Activated T-cell treated with anti-CD3 and anti-CD28 coated beads for 48 hours (primary cell): ENCODE results near the gene GTF2IRD1.
A peak's percentile ranks its signal among the peaks of the same experiment; 100 is the strongest.
"Not testable (repeated sequence)": the region's sequence is repeated elsewhere in the genome, so short reads cannot be mapped to it uniquely, and the experiment has no call there.

Source experiments
- DNase-seq: peaks from one replicate; pipeline ENCODE4 v3.0.0-alpha.2; 2020; ENCODE audit warnings: low read depth

Gene GTF2IRD1

GRCh38 chr7:74516214-74516613 is 62.5 kb downstream of the GTF2IRD1 start:
- DNase-seq = no peak

- no peak for DNase-seq
Measured at GRCh38 chr7:74518041-74518440, 64.3 kb downstream of the GTF2IRD1 start.

GRCh38 chr7:74518654-74519053 is 64.9 kb downstream of the GTF2IRD1 start:
- no peak for DNase-seq

- no peak for DNase-seq
Measured at GRCh38 chr7:74519395-74519794, 65.7 kb downstream of the GTF2IRD1 start.

GRCh38 chr7:74521855-74522254 is 68.1 kb downstream of the GTF2IRD1 start:
- no peak for DNase-seq

- no peak for DNase-seq
Measured at GRCh38 chr7:74522281-74522905, 68.7 kb downstream of the GTF2IRD1 start.

- DNase-seq = no peak
Measured at GRCh38 chr7:74523015-74523414, 69.3 kb downstream of the GTF2IRD1 start.

DNA sequence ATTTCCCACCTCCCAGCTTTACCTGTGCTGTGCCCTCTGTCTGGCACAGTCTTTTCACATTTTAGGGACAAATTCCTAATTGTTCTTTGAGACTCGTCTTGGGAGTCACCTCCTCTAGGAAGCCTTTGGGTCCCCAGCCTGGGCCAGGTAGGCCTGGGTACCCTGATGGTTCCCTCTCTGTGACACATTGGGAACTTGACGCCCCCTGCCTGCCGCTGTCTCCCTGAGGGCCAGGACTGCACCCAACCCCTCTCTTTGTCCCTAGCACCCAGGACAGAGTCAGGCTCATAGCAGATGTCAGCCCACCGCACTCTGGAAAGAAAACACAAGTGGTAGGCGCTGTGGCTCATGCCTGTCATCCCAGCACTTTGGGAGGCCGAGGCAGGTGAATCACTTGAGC is 71.4 kb downstream of the GTF2IRD1 start:
- DNase-seq = no peak

DNA sequence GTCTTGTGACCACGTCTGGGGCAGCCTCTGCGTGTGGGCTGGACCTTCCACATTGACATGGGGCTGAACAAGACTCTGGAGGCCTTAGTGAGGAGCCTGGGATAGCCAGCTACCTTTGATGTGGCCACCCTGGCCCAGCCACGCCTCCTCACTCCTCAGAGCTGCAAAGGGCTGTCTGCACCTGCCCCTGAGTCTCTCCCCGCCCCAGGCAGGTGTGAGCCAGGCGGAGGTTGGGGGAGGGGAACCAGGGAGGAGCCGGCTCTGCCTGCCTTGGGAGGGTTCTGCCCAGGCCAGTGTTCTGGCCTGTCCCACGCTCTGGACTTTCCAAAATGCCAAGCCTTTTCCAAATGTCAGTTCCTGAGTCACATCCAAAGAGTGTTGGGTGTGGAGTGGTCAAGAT is 72.2 kb downstream of the GTF2IRD1 start:
- no peak for DNase-seq

GRCh38 chr7:74526780-74527179 is 73.1 kb downstream of the GTF2IRD1 start:
- DNase-seq = no peak

DNA sequence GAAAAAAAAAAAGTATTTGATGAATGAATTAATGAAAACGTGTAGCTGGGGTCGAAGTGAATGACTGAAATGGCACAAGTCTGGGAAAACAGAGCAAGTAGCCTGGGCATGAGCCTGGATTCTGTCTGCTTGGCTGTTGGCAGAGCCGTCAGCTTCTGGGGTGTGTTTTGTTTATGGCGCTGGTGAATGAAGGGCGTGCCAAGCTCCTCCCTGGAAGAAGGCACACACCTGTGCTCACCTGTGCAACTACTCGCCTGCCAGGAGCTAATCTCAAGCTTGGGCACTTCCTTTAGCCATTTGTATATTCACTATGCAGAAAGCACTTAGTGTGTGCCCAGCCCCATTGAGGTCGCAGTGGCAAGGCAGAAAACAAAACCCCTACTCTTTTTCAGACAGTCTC is 74.1 kb downstream of the GTF2IRD1 start:
- no peak for DNase-seq

DNA sequence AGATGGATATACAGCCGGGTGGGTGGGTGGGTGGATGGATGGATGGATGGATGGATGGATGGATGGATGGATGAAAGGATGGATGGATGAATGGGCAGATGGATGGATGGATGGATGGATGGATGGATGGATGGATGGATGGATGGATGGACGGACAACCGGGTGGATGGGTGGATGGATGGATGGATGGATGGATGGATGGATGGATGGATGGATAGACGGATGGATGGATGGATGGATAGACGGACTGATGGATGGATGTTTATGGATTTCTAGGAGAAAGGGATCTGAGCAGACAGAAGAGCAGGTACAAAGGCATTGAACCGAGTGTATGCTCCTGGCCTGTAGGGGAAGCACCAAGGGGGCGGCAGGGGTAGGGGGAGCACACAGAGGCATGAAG is 75.1 kb downstream of the GTF2IRD1 start:
- not testable (repeated sequence) for DNase-seq

- DNase-seq = no peak
Measured at GRCh38 chr7:74535951-74536356, 82.2 kb downstream of the GTF2IRD1 start.

DNA sequence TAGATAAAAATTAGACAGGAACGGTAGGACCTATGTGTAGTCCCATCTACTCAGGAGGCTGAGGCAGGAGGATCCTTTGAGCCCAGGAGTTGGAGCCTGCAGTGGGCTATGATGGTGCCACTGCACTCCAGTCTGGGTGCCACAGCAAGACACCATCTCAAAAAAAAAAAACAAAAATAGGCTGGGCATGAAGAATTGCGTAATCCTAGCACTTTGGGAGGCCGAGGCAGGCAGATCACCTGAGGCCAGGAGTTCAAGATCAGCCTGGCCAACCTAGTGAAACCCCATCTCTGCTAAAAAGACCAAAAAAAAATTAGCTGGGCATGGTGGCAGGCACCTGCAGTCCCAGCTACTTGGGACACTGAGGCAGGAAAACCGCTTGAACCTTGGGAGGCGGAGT is 88.2 kb downstream of the GTF2IRD1 start:
- DNase-seq = not testable (repeated sequence)

- DNase-seq = no peak
Measured at GRCh38 chr7:74542558-74543117, 88.9 kb downstream of the GTF2IRD1 start.

- DNase-seq = peak; percentile 42
Measured at GRCh38 chr7:74544706-74545469, 91.2 kb downstream of the GTF2IRD1 start.

GRCh38 chr7:74545921-74546320 is 92.2 kb downstream of the GTF2IRD1 start:
- DNase-seq = no peak

- not testable (repeated sequence) for DNase-seq
Measured at GRCh38 chr7:74553596-74554012, 99.9 kb downstream of the GTF2IRD1 start.

DNA sequence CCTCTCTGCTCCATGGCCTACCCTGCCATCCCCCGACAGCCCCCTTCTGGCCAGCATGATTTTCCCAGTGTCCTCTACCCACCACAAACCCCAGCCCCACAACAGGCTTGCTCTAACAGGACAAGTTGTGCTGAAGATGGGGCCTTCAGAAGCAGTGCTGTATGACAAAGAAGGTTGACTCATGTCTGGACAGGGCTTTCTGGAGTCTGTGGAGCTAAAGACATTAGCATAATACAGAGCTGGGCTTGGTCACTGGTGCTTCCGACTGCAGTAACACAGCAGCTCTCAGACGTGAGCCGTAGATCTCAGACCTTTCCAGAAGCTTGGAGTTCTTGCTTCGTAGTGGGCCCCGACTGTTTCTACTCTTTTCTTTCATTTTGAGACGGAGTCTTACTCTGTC is 100.5 kb downstream of the GTF2IRD1 start:
- no peak for DNase-seq

DNA sequence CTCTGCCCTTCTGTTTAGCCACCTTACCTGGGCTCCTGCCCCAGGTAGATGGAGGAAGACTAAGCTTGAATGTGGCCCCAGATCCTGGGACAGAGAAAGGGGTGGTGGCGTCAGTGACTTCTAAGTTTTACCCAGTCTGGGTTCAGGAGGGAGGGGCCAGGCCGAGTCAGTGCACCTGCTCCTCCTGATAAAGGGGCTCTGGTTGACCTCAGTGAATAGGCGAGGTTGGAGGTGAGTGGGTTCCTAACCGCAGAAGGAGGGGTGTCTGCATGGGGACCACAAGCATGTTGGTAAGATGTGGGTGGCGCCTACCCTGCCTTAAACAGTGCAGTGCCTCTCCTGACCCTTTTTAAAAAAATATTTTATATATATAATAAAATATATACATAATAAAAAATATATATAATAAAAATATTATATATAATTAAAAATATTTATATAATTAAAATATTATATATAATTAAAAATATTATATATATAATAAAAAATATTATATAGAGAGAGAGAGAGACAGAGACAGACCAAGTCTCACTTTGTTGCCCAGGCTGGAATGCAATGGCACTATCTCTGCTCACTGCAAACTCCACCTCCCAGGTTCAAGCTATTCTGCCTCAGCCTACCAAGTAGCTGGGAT is 106.5 kb downstream of the GTF2IRD1 start:
- DNase-seq = no peak

GRCh38 chr7:74561898-74562613 is 108.3 kb downstream of the GTF2IRD1 start:
- no peak for DNase-seq

GRCh38 chr7:74563639-74564038 is 109.9 kb downstream of the GTF2IRD1 start:
- not testable (repeated sequence) for DNase-seq
